Upper lobe of left lung (tissue), 4 donors: ENCODE results near the gene PLCB1.

Experiments used
- CTCF ChIP-seq, 6 experiments: fragments of 450-650 bp in 4 of 6; fragments of 200-600 bp in 2 of 6; sonication (generic) in 2 of 6; IDR thresholded peaks; one replicate each; pipeline ENCODE4 v1.5.1; 2016 to 2019; ENCODE audit warnings: antibody characterized with exemption in 6 of 6
- POLR2A ChIP-seq, 4 donors: fragments of 450-650 bp; IDR thresholded peaks; one replicate each; pipeline ENCODE4 v1.5.1; 2016 to 2017; ENCODE audit warnings: antibody characterized with exemption in 4 of 4, mild to moderate bottlenecking in 2 of 4

- no peak for TF ChIP-seq CTCF (IDR thresholded peaks at IDR 0.05)
- no peak for TF ChIP-seq POLR2A (IDR thresholded peaks at IDR 0.05)
Measured at GRCh38 chr20:8534368-8535160, 402.5 kb downstream of the PLCB1 start.
